Upper lobe of right lung (tissue), 1 donor: ENCODE measurements around the gene YPEL2. TPM values are rescaled to one million over a fixed set of nuclear protein-coding genes. Genes with fewer than 3 reads are reported as not detected.
"Not testable (repeated sequence)": the region's sequence is repeated elsewhere in the genome, so short reads cannot be mapped to it uniquely, and the experiment has no call there.

Experiments
- ATAC-seq: fragments of 200-7000 bp; cut with Tn5 transposase; one replicate; pipeline ENCODE4 v1.9.1; 2020; ENCODE audit warnings: mild to moderate bottlenecking, moderate library complexity
- DNase-seq: peaks from one replicate; pipeline ENCODE4 v3.0.0-alpha.2; 2020
- H3K27ac ChIP-seq: fragments of 200-600 bp; one replicate; pipeline ENCODE4 v1.8.0; 2022
- H3K27me3 ChIP-seq: fragments of 200-600 bp; one replicate; pipeline ENCODE4 v1.8.0; 2022; ENCODE audit warnings: mild to moderate bottlenecking
- H3K36me3 ChIP-seq: fragments of 200-600 bp; one replicate; pipeline ENCODE4 v1.8.0; 2022
- H3K4me1 ChIP-seq: fragments of 200-600 bp; one replicate; pipeline ENCODE4 v1.8.0; 2022
- H3K4me3 ChIP-seq: fragments of 200-600 bp; one replicate; pipeline ENCODE4 v1.8.0; 2022; ENCODE audit warnings: mild to moderate bottlenecking
- H3K9me3 ChIP-seq: fragments of 200-600 bp; one replicate; pipeline ENCODE4 v1.8.0; 2022
- intact Hi-C: fragments of 100-400 bp; cut with DNase I; formaldehyde crosslinking; loops from one replicate; pipeline ENCODE4 v1.11.0; 2022
- total RNA-seq: library from RNA; stranded (reverse); fragmentation: NEBNext Ultra II Directional; extraction: Animal tissue kit (Norgen Biotek cat#: 25700); gene quantifications from one replicate; pipeline ENCODE4 v1.2.1, GENCODE V29; 2021
- TF ChIP-seq, protein P1 (sequence below): fragments of 200-600 bp; IDR thresholded peaks from one replicate; pipeline ENCODE4 v1.8.0; 2022; ENCODE audit warnings: antibody characterized with exemption
- donor health status: DM: no; HTN: yes; CAD: no; lungs with severe emphysema.

YPEL2 gene
- total RNA-seq, 1 donor from 2014 or later: 19.6 TPM

DNA sequence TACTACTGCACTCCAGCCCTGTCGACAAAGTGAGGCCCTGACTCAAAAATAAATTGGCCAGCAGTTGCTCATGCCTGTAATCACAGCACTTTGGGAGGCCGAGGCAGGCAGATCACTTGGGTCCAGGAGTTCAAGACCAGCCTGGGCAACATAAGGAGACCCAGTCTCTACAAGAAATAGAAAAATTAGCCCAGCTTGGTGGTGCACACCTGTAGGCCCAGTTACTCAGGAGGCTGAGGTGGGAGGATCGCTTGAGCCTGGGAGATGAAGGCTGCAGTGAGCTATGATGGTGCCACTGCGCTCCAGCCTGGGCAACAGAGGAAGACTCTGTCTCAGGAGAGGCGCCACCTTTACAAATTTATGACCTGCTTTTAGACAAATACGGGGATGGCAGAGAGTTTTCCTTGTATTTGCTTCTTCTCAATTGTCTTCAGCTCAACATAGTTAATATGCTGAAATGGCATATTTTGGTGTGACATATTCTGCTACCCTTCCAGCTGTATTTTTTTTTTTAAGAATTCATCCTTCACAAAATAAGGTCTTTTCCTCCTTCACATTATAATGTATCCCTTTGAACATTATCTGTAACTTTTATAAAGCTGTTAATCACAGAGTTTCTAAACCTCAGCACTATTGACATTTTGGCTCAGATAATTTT lies 21.1 kb upstream of the YPEL2 start:
- TF ChIP-seq, protein P1, sequence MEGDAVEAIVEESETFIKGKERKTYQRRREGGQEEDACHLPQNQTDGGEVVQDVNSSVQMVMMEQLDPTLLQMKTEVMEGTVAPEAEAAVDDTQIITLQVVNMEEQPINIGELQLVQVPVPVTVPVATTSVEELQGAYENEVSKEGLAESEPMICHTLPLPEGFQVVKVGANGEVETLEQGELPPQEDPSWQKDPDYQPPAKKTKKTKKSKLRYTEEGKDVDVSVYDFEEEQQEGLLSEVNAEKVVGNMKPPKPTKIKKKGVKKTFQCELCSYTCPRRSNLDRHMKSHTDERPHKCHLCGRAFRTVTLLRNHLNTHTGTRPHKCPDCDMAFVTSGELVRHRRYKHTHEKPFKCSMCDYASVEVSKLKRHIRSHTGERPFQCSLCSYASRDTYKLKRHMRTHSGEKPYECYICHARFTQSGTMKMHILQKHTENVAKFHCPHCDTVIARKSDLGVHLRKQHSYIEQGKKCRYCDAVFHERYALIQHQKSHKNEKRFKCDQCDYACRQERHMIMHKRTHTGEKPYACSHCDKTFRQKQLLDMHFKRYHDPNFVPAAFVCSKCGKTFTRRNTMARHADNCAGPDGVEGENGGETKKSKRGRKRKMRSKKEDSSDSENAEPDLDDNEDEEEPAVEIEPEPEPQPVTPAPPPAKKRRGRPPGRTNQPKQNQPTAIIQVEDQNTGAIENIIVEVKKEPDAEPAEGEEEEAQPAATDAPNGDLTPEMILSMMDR: no peak
- no peaks in the 10 kb centered on the region for H3K36me3 ChIP-seq
- intact Hi-C loops: loop anchor here (5.0 kb wide), 1 partner anchor 132 kb away; no protein-coding TSS in a partner anchor
- H3K27me3 ChIP-seq: no peaks in the 10 kb centered on the region
- no peak overlapping the region for H3K27ac ChIP-seq
- H3K4me3 ChIP-seq: no peak overlapping the region
- H3K4me1 ChIP-seq: peaks cover 7% of the 10 kb centered on the region
- no peaks in the 10 kb centered on the region for H3K9me3 ChIP-seq
- no peak for ATAC-seq
- no peak for DNase-seq

DNA sequence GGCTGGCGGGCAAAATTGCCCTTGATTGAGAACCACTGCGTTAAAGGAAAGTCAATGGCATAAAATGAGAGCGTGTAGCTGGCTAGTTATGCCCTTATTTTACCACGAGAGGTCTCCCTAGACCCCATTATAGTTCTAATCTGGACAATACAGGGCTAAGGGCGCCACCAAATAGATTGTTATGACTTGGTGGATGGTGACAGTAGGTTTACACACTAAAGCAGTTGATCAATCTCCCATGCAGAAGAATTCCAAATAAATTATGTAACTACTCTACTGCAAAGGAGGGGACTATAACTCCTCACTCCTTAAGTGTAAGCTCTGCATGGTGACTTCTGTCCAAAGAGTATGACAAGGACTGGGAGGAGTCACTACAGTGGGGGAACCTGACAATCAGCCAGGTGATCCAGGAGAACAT lies 20.4 kb upstream of the YPEL2 start:
- intact Hi-C loops: loop anchor here (5.0 kb wide), 1 partner anchor 131 kb away; no protein-coding TSS in a partner anchor
- TF ChIP-seq, protein P1: peak; percentile 87
- Histone ChIP-seq H3K9me3 (no peaks in the 10 kb centered on the region), H3K4me3 (no peak overlapping the region), H3K4me1 (peaks cover 7% of the 10 kb centered on the region), H3K27ac (no peak overlapping the region), H3K27me3 (no peaks in the 10 kb centered on the region), H3K36me3 (no peaks in the 10 kb centered on the region)
- DNase-seq: no peak
- ATAC-seq: peak; percentile 98

DNA sequence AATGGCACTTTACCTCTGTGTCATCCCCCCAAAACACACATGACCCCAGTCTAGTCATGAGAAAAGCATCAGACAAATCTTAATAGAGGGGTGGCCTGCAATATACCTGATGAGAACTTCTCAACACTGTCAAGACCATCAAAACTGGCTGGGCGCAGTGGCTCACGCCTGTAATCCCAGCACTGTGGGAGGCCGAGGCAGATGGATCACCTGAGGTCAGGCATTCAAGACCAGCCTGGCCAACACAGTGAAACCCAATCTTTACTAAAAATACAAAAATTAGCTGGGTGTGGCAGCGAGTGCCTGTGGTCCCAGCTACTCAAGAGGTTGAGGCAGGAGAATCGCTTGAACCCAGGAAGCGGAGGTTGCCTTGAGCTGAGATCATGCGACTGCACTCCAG lies 19.9 kb upstream of the YPEL2 start:
- not testable (repeated sequence) for H3K36me3 ChIP-seq, H3K9me3 ChIP-seq, ATAC-seq, H3K4me1 ChIP-seq, DNase-seq, H3K4me3 ChIP-seq, H3K27me3 ChIP-seq, H3K27ac ChIP-seq
- intact Hi-C loops: loop anchor here (5.0 kb wide), 1 partner anchor 131 kb away; no protein-coding TSS in a partner anchor

DNA sequence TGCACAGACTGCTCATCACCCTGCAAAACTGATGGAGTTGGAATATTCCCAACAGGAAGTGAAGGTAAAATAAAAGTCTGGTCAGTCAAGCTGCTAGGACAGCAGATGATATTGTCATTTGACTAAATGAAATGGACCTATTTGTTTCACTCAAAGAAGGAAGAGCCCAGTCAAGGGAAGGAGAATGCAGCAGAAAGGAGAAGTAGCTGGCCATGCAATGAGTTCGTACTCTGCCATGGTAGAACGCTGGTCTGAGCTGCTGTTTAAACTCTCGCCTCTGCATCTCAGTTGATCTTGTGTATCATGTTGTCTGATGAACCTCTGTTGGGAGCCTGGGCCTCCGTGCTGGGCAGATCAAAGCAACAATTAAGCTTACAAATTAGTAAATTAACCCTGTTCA lies 15.6 kb upstream of the YPEL2 start:
- H3K4me1 ChIP-seq: peaks cover 5% of the 10 kb centered on the region
- no peak overlapping the region for H3K4me3 ChIP-seq
- no peaks in the 10 kb centered on the region for H3K27me3 ChIP-seq
- no peak overlapping the region for H3K27ac ChIP-seq
- TF ChIP-seq, protein P1: no peak
- peak; percentile 51 for ATAC-seq
- no peak for DNase-seq
- no peaks in the 10 kb centered on the region for H3K9me3 ChIP-seq
- no peaks in the 10 kb centered on the region for H3K36me3 ChIP-seq
- intact Hi-C loops: no loop called here

DNA sequence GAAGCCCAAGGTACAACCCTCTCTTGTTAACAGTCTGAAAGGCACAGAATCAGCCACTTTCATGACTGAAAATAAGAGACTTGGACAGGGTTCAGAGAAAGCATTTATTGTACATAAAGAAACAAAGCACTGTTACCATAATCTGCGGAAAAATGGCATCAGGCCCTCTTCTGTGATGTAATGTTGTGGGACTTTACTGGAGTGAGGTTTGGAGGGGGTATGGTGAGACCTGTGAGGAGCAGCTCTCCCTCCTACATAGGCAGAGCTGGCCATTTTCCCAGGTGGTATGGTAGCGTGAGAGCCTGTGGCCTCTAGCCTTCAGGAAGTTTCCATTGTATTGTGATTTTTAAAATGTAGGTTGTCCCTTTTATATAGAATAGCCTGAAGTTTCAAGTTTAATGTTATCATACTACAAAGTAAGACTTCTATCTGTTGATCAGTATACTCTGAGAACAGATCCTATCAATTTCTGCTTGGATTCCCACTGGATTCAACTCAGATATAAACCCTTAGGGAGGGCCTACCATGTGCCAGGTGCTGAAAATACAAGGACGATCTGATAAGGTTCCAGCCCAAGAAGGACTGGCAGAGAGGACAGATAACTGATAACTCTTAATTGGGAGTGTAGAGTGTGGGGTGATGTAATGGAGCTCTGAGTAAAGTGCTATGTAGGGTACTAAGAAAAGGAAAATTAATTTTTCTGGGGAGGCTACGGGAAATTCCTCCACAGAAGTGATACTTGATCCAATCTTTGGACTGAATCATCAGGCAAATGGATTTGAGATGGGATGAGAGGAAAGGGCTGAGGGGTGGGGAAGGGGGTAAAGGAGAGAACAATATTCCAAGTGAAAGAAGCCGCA lies 4.1 kb upstream of the YPEL2 start:
- H3K9me3 ChIP-seq: no peaks in the 10 kb centered on the region
- peak overlapping the region; percentile 31 for H3K27ac ChIP-seq
- TF ChIP-seq, protein P1: no peak
- peaks cover 38% of the 10 kb centered on the region for H3K4me1 ChIP-seq
- H3K36me3 ChIP-seq: no peaks in the 10 kb centered on the region
- H3K4me3 ChIP-seq: no peak overlapping the region
- H3K27me3 ChIP-seq: no peaks in the 10 kb centered on the region
- ATAC-seq: no peak
- intact Hi-C loops: no loop called here
- no peak for DNase-seq

DNA sequence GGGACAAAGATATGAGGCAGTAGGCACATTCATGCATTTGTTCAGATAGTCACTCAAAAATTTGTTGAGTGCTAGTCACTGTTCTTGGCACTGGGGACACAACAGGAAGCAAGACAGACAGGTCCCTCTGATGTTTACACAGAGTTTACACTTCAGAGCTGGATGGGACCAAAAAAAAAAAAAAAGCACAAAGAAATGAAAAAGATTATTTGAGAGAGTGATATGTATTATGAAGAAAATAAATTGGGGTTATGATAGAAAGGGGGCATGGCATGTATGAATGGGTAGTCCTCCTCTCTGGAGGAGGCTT lies 3.5 kb upstream of the YPEL2 start:
- no peak for ATAC-seq
- peaks cover 38% of the 10 kb centered on the region for H3K4me1 ChIP-seq
- intact Hi-C loops: no loop called here
- no peaks in the 10 kb centered on the region for H3K27me3 ChIP-seq
- no peak for DNase-seq
- TF ChIP-seq, protein P1: no peak
- no peak overlapping the region for H3K4me3 ChIP-seq
- H3K9me3 ChIP-seq: no peaks in the 10 kb centered on the region
- H3K27ac ChIP-seq: peak overlapping the region; percentile 31
- H3K36me3 ChIP-seq: no peaks in the 10 kb centered on the region
